ENCODE data around the gene FAM221B.
A peak's percentile ranks its signal among the peaks of the same experiment; 100 is the strongest.

FAM221B gene

DNA sequence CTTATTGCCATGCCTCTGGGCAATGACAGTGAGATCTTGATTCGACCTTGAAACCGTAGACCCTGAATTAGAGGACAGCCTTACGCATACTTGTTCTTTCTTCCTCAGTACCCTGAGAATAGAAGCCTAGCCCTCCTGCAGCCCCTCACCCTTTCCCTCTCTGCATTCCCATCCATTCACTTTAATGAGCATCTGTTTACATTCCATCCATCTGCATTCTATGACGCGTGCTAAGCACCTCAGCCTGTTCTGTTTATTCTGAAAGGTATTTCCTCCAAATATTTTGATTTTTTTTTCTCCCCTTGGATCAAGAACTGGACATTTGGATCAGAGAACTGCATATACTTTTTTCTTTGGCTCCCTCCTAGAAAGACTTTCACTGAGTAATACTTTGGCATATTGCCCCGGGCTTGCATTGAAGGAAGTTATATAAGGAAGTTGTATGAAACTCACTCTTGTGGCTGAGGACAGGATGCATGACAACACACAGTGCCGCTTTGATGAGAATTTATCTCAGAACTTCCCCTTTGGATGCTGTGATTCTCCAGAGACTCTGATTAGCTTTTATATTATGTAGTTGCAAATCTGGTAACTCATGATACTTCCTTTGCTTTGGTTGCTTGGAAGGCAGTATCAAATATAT, 16.2 kb upstream of the FAM221B start:
- no peaks in the 10 kb centered on the region for H3K27me3 ChIP-seq (ENCODE audit: low read depth, low read length)
- no peak overlapping the region for H3K4me3 ChIP-seq (ENCODE audit: low read depth in 1 of 2, low read length in 2 of 2)
- peaks cover 4 to 6% of the 10 kb centered on the region in 2 donors for H3K36me3 ChIP-seq (ENCODE audit: control insufficient read depth in 1 of 2, insufficient read depth in 2 of 2, low read length in 2 of 2)
- H3K4me1 ChIP-seq (ENCODE audit: control insufficient read depth in 1 of 2, insufficient read depth in 2 of 2, low read length in 2 of 2) = peaks cover 18 to 40% of the 10 kb centered on the region in 2 donors
- no peaks in the 10 kb centered on the region for H3K9me3 ChIP-seq (ENCODE audit: control insufficient read depth in 1 of 2, low read length in 2 of 2)
- H3K27ac ChIP-seq (ENCODE audit: low read length) = peak overlapping the region; percentile 69

DNA sequence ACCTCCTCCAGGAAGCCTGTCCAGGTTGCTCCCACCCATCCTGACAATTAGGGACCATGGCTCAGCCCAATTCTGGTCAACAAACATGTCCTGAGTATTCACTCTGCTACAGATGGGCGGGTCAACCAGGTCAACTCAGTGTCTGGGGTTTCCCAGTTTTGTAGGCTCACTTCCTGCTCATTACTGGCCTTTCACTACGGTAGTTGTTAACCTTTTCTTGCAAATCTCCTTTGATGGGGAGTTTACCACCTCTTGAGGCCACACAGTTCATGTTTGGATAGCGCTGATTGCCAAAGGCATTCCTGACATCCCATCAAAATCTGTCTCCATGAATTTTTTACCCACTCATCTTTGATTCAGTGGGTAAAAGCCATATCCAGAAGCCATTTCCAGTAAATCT, 14.3 kb upstream of the FAM221B start:
- Histone ChIP-seq H3K4me1 (ENCODE audit: control insufficient read depth in 1 of 2, insufficient read depth in 2 of 2, low read length in 2 of 2) (peaks cover 18 to 36% of the 10 kb centered on the region in 2 donors), H3K9me3 (ENCODE audit: control insufficient read depth in 1 of 2, low read length in 2 of 2) (no peaks in the 10 kb centered on the region), H3K27ac (ENCODE audit: low read length) (no peak overlapping the region), H3K36me3 (ENCODE audit: control insufficient read depth in 1 of 2, insufficient read depth in 2 of 2, low read length in 2 of 2) (peaks cover 4 to 6% of the 10 kb centered on the region in 2 donors), H3K4me3 (ENCODE audit: low read depth in 1 of 2, low read length in 2 of 2) (no peak overlapping the region), H3K27me3 (ENCODE audit: low read depth, low read length) (no peaks in the 10 kb centered on the region)

DNA sequence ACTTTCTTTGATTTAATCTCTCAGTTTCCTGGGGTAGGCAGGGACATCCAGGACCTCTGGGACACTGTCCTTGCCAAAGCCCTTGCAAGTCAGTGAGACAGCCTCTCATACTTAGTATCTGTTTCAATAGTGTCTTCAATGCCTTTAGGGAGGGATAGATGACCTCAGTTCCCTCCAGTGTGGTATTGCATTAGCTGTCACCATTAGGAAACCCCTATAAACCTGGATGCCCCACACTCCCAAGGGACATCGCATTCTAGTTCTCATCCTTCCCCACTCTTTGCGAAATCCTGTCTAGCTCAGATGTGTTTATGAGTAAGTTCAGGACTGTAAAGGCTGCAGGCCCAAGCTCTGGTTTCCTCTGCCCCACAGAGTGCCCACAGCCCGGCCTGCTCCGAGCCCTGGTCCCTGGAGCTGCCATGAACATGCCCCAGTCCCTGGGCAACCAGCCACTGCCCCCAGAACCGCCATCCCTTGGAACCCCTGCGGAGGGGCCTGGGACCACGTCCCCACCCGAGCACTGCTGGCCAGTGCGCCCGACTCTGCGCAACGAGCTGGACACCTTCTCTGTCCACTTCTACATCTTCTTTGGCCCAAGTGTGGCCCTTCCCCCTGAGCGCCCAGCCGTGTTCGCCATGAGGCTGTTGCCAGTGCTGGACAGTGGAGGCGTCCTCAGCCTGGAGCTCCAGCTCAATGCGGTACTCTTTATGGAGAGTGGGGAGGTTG, 13.7 kb upstream of the FAM221B start:
- Histone ChIP-seq H3K4me3 (ENCODE audit: low read depth in 1 of 2, low read length in 2 of 2) (no peak overlapping the region), H3K4me1 (ENCODE audit: control insufficient read depth in 1 of 2, insufficient read depth in 2 of 2, low read length in 2 of 2) (peaks cover 18 to 30% of the 10 kb centered on the region in 2 donors), H3K27me3 (ENCODE audit: low read depth, low read length) (no peaks in the 10 kb centered on the region), H3K36me3 (ENCODE audit: control insufficient read depth in 1 of 2, insufficient read depth in 2 of 2, low read length in 2 of 2) (peaks cover 2 to 5% of the 10 kb centered on the region in 2 donors), H3K9me3 (ENCODE audit: control insufficient read depth in 1 of 2, low read length in 2 of 2) (no peaks in the 10 kb centered on the region), H3K27ac (ENCODE audit: low read length) (no peak overlapping the region)

DNA sequence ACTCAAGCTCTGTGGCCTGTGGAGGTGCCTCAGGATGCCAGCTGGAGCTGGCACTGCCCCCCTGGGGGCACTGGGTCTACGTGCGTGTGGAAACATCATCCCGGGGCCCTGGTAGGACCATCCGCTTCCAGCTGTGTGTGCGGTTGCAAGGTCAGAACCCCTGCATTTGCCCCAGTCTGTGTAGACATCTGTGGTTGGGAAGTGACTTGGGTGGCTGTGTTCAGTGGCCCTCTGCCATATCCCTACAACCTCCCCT, 13.0 kb upstream of the FAM221B start:
- H3K9me3 ChIP-seq (ENCODE audit: control insufficient read depth in 1 of 2, low read length in 2 of 2) = no peaks in the 10 kb centered on the region
- H3K36me3 ChIP-seq (ENCODE audit: control insufficient read depth in 1 of 2, insufficient read depth in 2 of 2, low read length in 2 of 2) = no peaks in the 10 kb centered on the region
- no peak overlapping the region for H3K27ac ChIP-seq (ENCODE audit: low read length)
- H3K27me3 ChIP-seq (ENCODE audit: low read depth, low read length) = no peaks in the 10 kb centered on the region
- no peak overlapping the region for H3K4me3 ChIP-seq (ENCODE audit: low read depth in 1 of 2, low read length in 2 of 2)
- H3K4me1 ChIP-seq (ENCODE audit: control insufficient read depth in 1 of 2, insufficient read depth in 2 of 2, low read length in 2 of 2) = peaks cover 18 to 24% of the 10 kb centered on the region in 2 donors

DNA sequence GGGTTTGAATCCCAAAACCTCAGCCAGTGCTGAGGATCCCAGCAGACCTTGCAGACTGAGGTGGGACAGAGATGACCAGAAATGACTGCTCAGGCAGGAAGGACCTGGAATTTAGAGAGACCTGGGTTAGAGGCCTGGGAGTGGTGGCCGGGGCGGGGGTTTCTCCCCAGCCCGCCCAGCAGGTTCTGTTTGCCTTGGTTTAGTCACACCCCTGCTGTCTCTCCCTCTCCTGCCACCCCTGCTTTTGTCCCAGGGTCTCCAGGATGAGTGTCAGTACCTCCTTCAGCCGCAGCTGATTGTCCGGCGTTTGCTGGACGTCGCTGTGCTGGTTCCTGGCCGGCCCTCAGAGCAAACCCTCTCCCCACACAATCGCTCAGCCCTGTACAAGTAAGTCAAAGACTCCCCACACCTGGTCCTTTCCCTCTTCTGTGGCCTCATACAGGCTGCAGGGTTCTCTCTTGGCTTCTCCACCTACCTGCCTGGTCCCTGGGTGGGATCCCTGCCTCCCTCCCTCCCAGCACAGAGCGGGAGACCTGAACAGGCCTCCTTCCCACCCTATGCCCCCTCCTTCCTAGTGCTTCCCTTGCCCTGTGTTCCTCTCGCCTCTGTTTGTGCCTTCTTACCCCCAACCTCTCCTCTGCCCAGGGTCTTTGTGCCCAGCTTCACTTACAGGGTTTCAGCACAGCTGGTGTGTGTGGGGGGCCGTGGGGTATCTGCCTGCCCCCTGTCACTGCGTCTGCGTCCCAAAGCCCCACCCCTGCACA, 12.5 kb upstream of the FAM221B start:
- no peaks in the 10 kb centered on the region for H3K27me3 ChIP-seq (ENCODE audit: low read depth, low read length)
- no peak overlapping the region for H3K4me3 ChIP-seq (ENCODE audit: low read depth in 1 of 2, low read length in 2 of 2)
- H3K36me3 ChIP-seq (ENCODE audit: control insufficient read depth in 1 of 2, insufficient read depth in 2 of 2, low read length in 2 of 2) = no peaks in the 10 kb centered on the region
- H3K4me1 ChIP-seq (ENCODE audit: control insufficient read depth in 1 of 2, insufficient read depth in 2 of 2, low read length in 2 of 2) = peaks cover 18 to 19% of the 10 kb centered on the region in 2 donors
- no peak overlapping the region for H3K27ac ChIP-seq (ENCODE audit: low read length)
- H3K9me3 ChIP-seq (ENCODE audit: control insufficient read depth in 1 of 2, low read length in 2 of 2) = no peaks in the 10 kb centered on the region

DNA sequence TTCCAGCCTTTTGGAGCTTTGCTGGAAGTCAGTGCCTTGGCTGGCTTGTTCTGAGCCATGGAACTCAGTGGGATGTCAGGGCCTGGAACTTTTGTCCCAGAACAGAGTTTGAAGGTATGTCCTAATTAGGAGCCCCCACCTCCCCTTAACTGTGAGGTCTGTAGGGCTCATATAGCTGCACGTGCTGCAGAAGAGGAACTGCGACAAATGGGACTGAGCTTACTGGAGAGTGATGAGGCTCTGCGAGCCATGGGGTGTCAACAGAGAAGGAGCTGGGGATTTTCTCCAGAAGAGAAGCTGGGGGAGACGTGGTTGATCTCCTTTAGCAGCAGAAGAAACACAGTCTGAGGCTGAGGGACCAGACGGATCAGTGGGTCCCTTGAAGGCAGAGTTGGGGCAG, 11.4 kb upstream of the FAM221B start:
- Histone ChIP-seq H3K4me3 (ENCODE audit: low read depth in 1 of 2, low read length in 2 of 2) (no peak overlapping the region), H3K27ac (ENCODE audit: low read length) (no peak overlapping the region), H3K27me3 (ENCODE audit: low read depth, low read length) (no peaks in the 10 kb centered on the region), H3K36me3 (ENCODE audit: control insufficient read depth in 1 of 2, insufficient read depth in 2 of 2, low read length in 2 of 2) (no peaks in the 10 kb centered on the region), H3K9me3 (ENCODE audit: control insufficient read depth in 1 of 2, low read length in 2 of 2) (no peaks in the 10 kb centered on the region), H3K4me1 (ENCODE audit: control insufficient read depth in 1 of 2, insufficient read depth in 2 of 2, low read length in 2 of 2) (peaks cover 8% of the 10 kb centered on the region in 2 donors)

DNA sequence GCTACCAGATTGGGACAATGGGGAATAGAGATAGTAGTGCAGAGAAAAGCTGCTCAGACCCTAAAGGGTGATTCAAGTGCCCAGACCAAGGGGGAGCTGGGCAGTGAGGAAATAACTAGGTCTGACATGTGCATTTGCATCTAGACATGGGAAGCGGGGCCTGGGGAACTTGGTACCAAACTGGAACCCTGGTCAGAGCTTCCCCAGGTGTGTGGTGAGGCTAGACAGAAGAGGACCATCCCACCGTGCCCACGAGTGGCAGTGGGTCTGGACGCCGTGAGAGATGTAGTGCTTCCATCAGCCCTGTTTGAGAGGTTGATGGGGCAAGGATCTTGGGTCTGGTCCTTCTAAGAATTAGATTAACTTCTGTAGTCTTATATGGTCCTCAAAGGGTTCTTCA, 8.1 kb upstream of the FAM221B start:
- no peak overlapping the region for H3K4me3 ChIP-seq (ENCODE audit: low read depth in 1 of 2, low read length in 2 of 2)
- H3K4me1 ChIP-seq (ENCODE audit: control insufficient read depth in 1 of 2, insufficient read depth in 2 of 2, low read length in 2 of 2) = peaks cover 5 to 6% of the 10 kb centered on the region in 2 donors
- H3K27ac ChIP-seq (ENCODE audit: low read length) = no peak overlapping the region
- no peaks in the 10 kb centered on the region for H3K36me3 ChIP-seq (ENCODE audit: control insufficient read depth in 1 of 2, insufficient read depth in 2 of 2, low read length in 2 of 2)
- no peaks in the 10 kb centered on the region for H3K27me3 ChIP-seq (ENCODE audit: low read depth, low read length)
- no peaks in the 10 kb centered on the region for H3K9me3 ChIP-seq (ENCODE audit: control insufficient read depth in 1 of 2, low read length in 2 of 2)

DNA sequence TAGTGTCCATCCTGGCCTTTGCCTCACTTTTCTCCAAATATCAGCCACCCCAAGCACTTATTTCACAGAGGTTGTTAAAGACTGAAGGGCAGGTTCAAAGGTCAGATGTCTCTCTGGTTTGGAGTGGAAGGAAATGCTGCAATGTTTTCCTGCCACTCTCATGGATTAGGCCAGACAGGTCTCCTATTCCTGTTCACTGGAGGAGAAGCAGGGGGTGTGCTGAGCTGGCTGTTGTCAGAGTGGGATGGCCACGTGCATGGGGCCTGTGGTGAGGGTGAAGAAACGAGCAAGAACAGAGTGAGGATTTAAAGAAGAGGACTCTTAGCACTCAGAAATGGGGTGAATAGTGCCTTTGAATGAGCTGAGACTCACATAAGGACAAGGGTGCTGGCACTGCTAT, 7.2 kb upstream of the FAM221B start:
- no peaks in the 10 kb centered on the region for H3K9me3 ChIP-seq (ENCODE audit: control insufficient read depth in 1 of 2, low read length in 2 of 2)
- no peak overlapping the region for H3K27ac ChIP-seq (ENCODE audit: low read length)
- H3K4me1 ChIP-seq (ENCODE audit: control insufficient read depth in 1 of 2, insufficient read depth in 2 of 2, low read length in 2 of 2) = peaks cover 5 to 14% of the 10 kb centered on the region in 2 donors
- H3K36me3 ChIP-seq (ENCODE audit: control insufficient read depth in 1 of 2, insufficient read depth in 2 of 2, low read length in 2 of 2) = no peaks in the 10 kb centered on the region
- H3K27me3 ChIP-seq (ENCODE audit: low read depth, low read length) = no peaks in the 10 kb centered on the region
- no peak overlapping the region for H3K4me3 ChIP-seq (ENCODE audit: low read depth in 1 of 2, low read length in 2 of 2)

DNA sequence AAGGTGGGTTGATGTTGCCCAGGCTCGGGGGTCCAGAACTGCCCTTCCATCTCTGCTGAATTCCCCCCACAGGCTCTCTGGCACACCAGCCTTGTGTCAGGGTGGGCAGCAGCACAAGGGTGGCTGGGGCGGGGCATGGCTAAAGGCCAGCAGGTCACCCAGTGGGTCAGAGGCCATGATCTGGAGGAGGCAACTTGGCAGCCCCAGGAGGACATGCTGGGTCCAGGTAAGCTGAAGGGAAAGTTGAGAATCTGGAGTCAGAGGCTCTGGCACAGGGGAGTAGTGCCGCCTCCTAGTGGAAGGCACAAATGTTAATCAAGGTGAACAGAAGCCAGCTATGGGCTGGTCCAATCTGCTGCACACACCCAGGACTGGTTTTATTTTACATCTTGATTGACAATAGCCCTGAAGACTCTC, 6.7 kb upstream of the FAM221B start:
- H3K4me1 ChIP-seq (ENCODE audit: control insufficient read depth in 1 of 2, insufficient read depth in 2 of 2, low read length in 2 of 2) = peaks cover 11 to 20% of the 10 kb centered on the region in 2 donors

DNA sequence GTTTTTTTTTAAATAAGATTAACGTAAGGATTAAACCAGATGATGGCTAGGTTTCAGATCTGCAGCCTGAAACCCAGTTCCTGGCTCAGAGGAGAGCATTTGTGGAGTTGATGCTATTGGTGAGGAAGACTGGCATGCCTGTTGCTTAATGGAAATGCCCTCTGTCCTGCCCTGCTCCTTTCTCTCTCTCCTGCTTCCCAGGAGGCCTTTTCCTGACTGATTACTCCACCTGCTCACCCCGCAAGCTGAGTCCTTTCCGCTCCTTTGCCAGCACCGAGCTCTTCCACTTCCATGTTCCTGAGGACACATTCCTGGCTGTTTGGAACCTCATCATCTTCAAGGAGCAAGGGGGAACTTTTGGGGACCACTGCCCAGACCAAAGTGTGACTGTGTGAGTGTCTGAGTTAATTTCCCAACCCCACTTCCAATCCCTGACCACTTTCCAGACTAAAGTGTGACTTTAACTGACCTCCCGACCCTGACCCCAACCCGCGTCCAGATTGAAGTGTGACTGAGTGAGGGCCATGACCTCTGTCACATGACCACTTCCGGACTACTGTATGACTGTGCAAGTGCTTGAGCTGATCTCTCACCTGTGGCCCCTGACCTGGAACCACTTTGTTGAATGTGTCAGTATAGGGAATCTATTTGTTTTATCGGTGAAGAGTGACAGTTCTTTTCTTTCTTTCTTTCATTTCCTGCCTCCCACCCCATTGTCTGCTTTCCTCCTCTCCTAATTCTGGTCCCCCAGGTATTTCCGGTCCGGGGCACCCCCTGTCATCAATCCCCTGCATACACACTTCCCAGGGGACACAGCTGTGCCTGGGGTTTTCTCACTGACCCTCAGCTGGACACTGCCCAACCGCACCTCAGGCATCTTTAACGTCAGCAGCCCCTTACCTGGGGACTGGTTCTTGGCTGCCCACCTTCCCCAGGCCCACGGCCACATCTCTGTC, 6.0 kb upstream of the FAM221B start:
- Histone ChIP-seq H3K36me3 (ENCODE audit: control insufficient read depth in 1 of 2, insufficient read depth in 2 of 2, low read length in 2 of 2) (no peaks in the 10 kb centered on the region), H3K4me1 (ENCODE audit: control insufficient read depth in 1 of 2, insufficient read depth in 2 of 2, low read length in 2 of 2) (peaks cover 16 to 26% of the 10 kb centered on the region in 2 donors), H3K27ac (ENCODE audit: low read length) (no peak overlapping the region), H3K9me3 (ENCODE audit: control insufficient read depth in 1 of 2, low read length in 2 of 2) (no peaks in the 10 kb centered on the region), H3K27me3 (ENCODE audit: low read depth, low read length) (no peaks in the 10 kb centered on the region), H3K4me3 (ENCODE audit: low read depth in 1 of 2, low read length in 2 of 2) (no peak overlapping the region)

More for the DNA sequence above, 6.7 kb upstream of the FAM221B start:
- Histone ChIP-seq H3K9me3 (ENCODE audit: control insufficient read depth in 1 of 2, low read length in 2 of 2) (no peaks in the 10 kb centered on the region), H3K27me3 (ENCODE audit: low read depth, low read length) (no peaks in the 10 kb centered on the region), H3K36me3 (ENCODE audit: control insufficient read depth in 1 of 2, insufficient read depth in 2 of 2, low read length in 2 of 2) (no peaks in the 10 kb centered on the region), H3K27ac (ENCODE audit: low read length) (no peak overlapping the region), H3K4me3 (ENCODE audit: low read depth in 1 of 2, low read length in 2 of 2) (no peak overlapping the region)

DNA sequence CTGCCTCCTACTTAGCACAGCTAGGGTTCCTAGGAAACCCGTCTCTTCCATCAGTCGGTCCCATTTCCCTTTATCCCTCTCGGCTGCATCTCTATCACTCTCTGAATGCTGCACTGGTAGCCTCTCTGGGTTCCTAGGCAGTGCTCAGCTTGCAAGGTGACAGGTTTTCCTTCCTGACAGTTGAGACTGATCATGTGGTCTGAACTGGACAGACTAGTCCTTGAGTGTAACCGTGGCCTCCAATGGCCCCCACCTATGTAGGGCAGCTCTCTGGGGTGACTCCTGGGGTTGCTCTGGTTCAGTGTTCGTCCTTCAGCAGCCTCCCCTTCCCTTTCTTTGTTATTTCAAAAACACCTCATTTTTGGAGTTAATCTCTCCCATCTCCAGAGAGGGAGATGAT, 4.3 kb upstream of the FAM221B start:
- no peak overlapping the region for H3K27ac ChIP-seq (ENCODE audit: low read length)
- no peak overlapping the region for H3K4me3 ChIP-seq (ENCODE audit: low read depth in 1 of 2, low read length in 2 of 2)
- H3K9me3 ChIP-seq (ENCODE audit: control insufficient read depth in 1 of 2, low read length in 2 of 2) = no peaks in the 10 kb centered on the region
- H3K27me3 ChIP-seq (ENCODE audit: low read depth, low read length) = no peaks in the 10 kb centered on the region
- H3K4me1 ChIP-seq (ENCODE audit: control insufficient read depth in 1 of 2, insufficient read depth in 2 of 2, low read length in 2 of 2) = peaks cover 16 to 31% of the 10 kb centered on the region in 2 donors
- no peaks in the 10 kb centered on the region for H3K36me3 ChIP-seq (ENCODE audit: control insufficient read depth in 1 of 2, insufficient read depth in 2 of 2, low read length in 2 of 2)

Measured in muscle layer of duodenum (tissue), 2 donors.